ENCODE results near the gene CD83. TPM values are rescaled to one million over a fixed set of nuclear protein-coding genes. Genes with fewer than 3 reads are reported as not detected.
A peak's percentile ranks its signal among the peaks of the same experiment; 100 is the strongest.

Gene CD83
- total and polyA plus RNA-seq, 8 donors = 0.29 to 9.3 (median 3.0) TPM; not detected in 2

DNA sequence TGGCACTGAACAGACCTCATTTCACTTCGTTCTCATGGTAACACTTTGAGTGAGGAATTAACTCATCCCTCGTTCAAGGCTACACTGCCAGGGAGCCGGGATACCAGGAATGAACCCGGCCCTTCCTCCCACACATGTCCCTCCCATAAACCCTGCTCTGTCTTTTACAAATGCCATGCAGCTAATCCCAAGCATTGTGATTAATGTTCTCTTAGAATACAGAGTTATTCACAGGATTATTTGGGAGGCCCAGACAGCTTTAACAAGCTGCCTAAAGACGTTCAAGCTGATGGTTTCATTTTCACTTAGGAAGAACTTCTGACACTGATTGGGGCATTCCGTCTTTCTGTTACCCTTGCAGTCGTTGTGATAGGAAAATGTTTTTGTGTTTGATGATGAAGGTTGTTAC lies 42.5 kb upstream of the CD83 start:
- TF ChIP-seq POLR2AphosphoS5 (IDR thresholded peaks at IDR 0.05) = no peak
- TF ChIP-seq, protein P1, sequence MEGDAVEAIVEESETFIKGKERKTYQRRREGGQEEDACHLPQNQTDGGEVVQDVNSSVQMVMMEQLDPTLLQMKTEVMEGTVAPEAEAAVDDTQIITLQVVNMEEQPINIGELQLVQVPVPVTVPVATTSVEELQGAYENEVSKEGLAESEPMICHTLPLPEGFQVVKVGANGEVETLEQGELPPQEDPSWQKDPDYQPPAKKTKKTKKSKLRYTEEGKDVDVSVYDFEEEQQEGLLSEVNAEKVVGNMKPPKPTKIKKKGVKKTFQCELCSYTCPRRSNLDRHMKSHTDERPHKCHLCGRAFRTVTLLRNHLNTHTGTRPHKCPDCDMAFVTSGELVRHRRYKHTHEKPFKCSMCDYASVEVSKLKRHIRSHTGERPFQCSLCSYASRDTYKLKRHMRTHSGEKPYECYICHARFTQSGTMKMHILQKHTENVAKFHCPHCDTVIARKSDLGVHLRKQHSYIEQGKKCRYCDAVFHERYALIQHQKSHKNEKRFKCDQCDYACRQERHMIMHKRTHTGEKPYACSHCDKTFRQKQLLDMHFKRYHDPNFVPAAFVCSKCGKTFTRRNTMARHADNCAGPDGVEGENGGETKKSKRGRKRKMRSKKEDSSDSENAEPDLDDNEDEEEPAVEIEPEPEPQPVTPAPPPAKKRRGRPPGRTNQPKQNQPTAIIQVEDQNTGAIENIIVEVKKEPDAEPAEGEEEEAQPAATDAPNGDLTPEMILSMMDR (IDR thresholded peaks at IDR 0.05) = no peak
- TF ChIP-seq POLR2A (IDR thresholded peaks at IDR 0.05) = no peak
- no peak for TF ChIP-seq EP300 (IDR thresholded peaks at IDR 0.05)
- WGBS, 5 donors = 2 to 7% (median 4%) methylated on average over 7 of the region's 7 CpGs
- Histone ChIP-seq H3K4me1 (peaks cover 0 to 20% (median 6%) of the 10 kb centered on the region in 4 donors), H3K27me3 (no peaks in the 10 kb centered on the region), H3K4me3 (peak overlapping the region; percentile 26 to 38 (median 33)), H3K9me3 (no peaks in the 10 kb centered on the region), H3K36me3 (no peaks in the 10 kb centered on the region), H3K27ac (peak overlapping the region in 3 of 5 donors; percentile 23 to 73 (median 43))
- peak in 1 of 2 donors; percentile 69 for DNase-seq
- intact Hi-C loops (cut with DNase I; ENCODE audit: low total_unique reads) = no loop called here

DNA sequence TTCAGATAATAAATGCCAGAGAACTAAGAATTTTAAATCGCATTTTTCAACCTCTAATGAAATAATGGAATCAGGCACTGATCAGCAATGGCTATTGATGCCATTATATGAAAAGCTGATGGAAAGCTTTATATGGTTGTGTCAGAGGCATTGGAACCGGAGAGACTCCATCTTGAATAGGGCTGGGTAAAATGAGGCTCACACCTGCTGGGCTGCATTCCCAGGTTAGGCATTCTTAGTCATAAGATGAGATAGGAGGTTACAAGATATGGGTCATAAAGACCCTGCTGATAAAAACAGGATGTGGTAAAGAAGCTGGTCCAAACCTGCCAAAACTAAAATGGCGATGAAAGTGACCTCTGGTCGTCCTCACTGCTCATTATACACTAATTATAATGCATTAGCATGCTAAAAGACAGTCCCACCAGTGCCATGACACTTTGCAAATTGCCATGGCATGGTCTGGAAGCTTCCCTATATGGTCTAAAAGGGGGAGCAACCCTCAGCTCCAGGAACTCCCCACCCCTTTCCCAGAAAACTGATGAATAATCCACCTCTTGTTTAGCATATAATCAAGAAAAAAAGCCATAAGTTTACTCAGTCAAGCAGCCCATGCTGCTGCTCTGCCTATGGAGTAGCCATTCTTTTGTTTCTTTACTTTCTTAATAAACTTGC lies 40.2 kb upstream of the CD83 start:
- no peak for DNase-seq
- Histone ChIP-seq H3K27me3 (no peaks in the 10 kb centered on the region), H3K36me3 (no peaks in the 10 kb centered on the region), H3K9me3 (no peaks in the 10 kb centered on the region), H3K27ac (no peak overlapping the region), H3K4me3 (no peak overlapping the region), H3K4me1 (peaks cover 0 to 20% (median 6%) of the 10 kb centered on the region in 4 donors)
- WGBS, 5 donors = 64 to 81% (median 71%) methylated on average over 4 of the region's 4 CpGs
- TF ChIP-seq, protein P1 (IDR thresholded peaks at IDR 0.05) = no peak
- TF ChIP-seq POLR2A (IDR thresholded peaks at IDR 0.05) (no peak), POLR2AphosphoS5 (IDR thresholded peaks at IDR 0.05) (no peak), EP300 (IDR thresholded peaks at IDR 0.05) (no peak)
- intact Hi-C loops (cut with DNase I; ENCODE audit: low total_unique reads) = no loop called here

DNA sequence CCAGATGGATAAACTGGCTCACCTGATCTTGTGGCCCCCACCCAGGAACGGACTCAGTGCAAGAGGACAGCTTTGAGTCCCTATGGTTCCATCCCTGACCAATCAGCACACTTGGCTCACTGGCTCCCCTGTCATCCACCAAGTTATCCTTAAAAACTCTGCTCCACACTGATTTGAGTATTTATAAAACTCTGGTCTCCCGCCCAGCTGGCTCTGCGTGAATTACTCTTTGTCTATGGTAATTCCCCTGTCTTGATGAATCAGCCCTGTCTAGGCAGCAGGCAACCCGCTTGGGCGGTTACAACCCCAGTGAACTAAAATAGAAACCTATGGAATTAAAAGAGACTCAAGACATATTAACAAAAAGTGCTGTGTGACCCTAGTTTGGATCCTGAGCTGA lies 38.1 kb upstream of the CD83 start:
- WGBS, 5 donors = 30 to 43% (median 38%) methylated on average over 5 of the region's 5 CpGs
- TF ChIP-seq POLR2AphosphoS5 (IDR thresholded peaks at IDR 0.05) = no peak
- TF ChIP-seq POLR2A (IDR thresholded peaks at IDR 0.05) = no peak
- TF ChIP-seq, protein P1 (IDR thresholded peaks at IDR 0.05) = no peak
- no peak for TF ChIP-seq EP300 (IDR thresholded peaks at IDR 0.05)
- peak in 1 of 2 donors; percentile 26 for DNase-seq

DNA sequence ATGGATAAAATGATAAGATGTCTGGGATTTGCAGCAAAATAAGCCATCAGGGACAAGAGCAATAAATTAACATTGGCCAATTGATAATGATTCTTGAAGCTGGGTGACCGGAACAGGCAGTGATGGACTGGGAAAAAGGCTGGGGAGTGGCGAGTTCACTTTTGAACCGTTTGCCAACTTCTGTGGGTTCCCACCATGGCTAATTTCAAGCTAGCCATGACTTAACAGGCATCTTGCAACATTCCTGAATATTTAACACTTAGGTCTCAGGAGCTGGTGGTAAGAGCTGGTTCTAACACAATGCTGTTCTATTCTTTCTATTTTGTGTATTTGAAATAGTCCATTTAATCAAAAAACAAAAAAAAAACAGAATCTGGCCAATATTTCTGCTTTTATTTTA lies 37.6 kb upstream of the CD83 start:
- Histone ChIP-seq H3K36me3 (no peaks in the 10 kb centered on the region), H3K9me3 (no peaks in the 10 kb centered on the region), H3K27me3 (no peaks in the 10 kb centered on the region), H3K27ac (no peak overlapping the region), H3K4me3 (no peak overlapping the region), H3K4me1 (peaks cover 0 to 14% (median 2%) of the 10 kb centered on the region in 4 donors)
- intact Hi-C loops (cut with DNase I; ENCODE audit: low total_unique reads) = no loop called here
- DNase-seq = no peak
- WGBS, 5 donors = 69 to 81% (median 79%) methylated on average over 3 of the region's 3 CpGs
- TF ChIP-seq EP300 (IDR thresholded peaks at IDR 0.05) (no peak), POLR2AphosphoS5 (IDR thresholded peaks at IDR 0.05) (no peak), POLR2A (IDR thresholded peaks at IDR 0.05) (no peak)
- TF ChIP-seq, protein P1 (IDR thresholded peaks at IDR 0.05) = no peak

More for the DNA sequence above, 38.1 kb upstream of the CD83 start:
- no peaks in the 10 kb centered on the region for H3K27me3 ChIP-seq
- no peak overlapping the region for H3K4me3 ChIP-seq
- H3K4me1 ChIP-seq = peaks cover 0 to 20% (median 5%) of the 10 kb centered on the region in 4 donors
- no peaks in the 10 kb centered on the region for H3K9me3 ChIP-seq
- H3K27ac ChIP-seq = no peak overlapping the region
- no peaks in the 10 kb centered on the region for H3K36me3 ChIP-seq
- intact Hi-C loops (cut with DNase I; ENCODE audit: low total_unique reads) = no loop called here

All from stomach (tissue), 9 donors.